SK-N-SH (cell line): Measurements from ENCODE around the gene HOMER1. TPM values are rescaled to one million over a fixed set of nuclear protein-coding genes. Genes with fewer than 3 reads are reported as not detected.

ENCODE experiments used
- polyA plus RNA-seq, 3 experiments: library from polyadenylated mRNA; depleted of rRNA; stranded (reverse); fragments of >200 nt; gene quantifications; 2 replicates each; pipeline ENCODE4 v1.2.3, GENCODE V29; 2012
- small RNA-seq, 7 experiments: library from RNA; depleted of rRNA; stranded (forward); fragments of <200 nt; gene quantifications; one replicate each; pipeline ENCODE3, GENCODE V24; 2012

Gene HOMER1
- polyA plus RNA-seq, 1 of the 3 experiments (the other 2 are of a cell fraction): 2.2 TPM

Small RNA genes within 50 kb of the gene (small RNA-seq; reads per million reads assigned to genes)
- 0 reads per million in 7 experiments for gene RF00019

Other genes with a start within 250 kb of the HOMER1 start
- gene TENT2, start 98.3 kb upstream of the HOMER1 start, polyA plus RNA-seq (2012; rRNA removed): 18.9 and 24.9 TPM in 2 replicates
- gene CMYA5, start 175.7 kb upstream of the HOMER1 start, polyA plus RNA-seq (2012; rRNA removed): 0.12 and 0.21 TPM in 2 replicates